ENCODE results near the gene INPP4A. TPM values are rescaled to one million over a fixed set of nuclear protein-coding genes. Genes with fewer than 3 reads are reported as not detected.

Gene INPP4A
- total and polyA plus RNA-seq, 7 experiments from 2014 or later = 51.4 to 165 (median 145) TPM

- POLR2A ChIA-PET = no interaction called here
- CTCF ChIA-PET = no interaction called here
- no peak for ATAC-seq
- Histone ChIP-seq H3K27me3 (ENCODE audit: control insufficient read depth in 2 of 2, insufficient read depth in 2 of 2, low read length in 2 of 2) (no peaks in the 10 kb centered on the region), H3K4me3 (ENCODE audit: low read length) (no peak overlapping the region), H3K9me3 (ENCODE audit: control insufficient read depth in 2 of 3, low read length in 3 of 3) (no peaks in the 10 kb centered on the region), H3K4me1 (ENCODE audit: control insufficient read depth in 2 of 2, insufficient read depth in 2 of 2, low read length in 2 of 2) (no peaks in the 10 kb centered on the region), H3K36me3 (ENCODE audit: control insufficient read depth in 2 of 3, insufficient read depth in 3 of 3, low read length in 3 of 3) (peaks cover 0 to 99% (median 16%) of the 10 kb centered on the region in 3 experiments), H3K27ac (ENCODE audit: low read depth, low read length) (no peak overlapping the region)
- intact Hi-C loops (cut with micrococcal nuclease) = no loop called here
- no peak for DNase-seq
- Mint-ChIP-seq H3K27me3 (no peaks in the 10 kb centered on the region), H3K4me3 (no peak overlapping the region), H3K27ac (peak overlapping the region in 2 of 9 donors; percentile 23 to 48), H3K9me3 (peaks cover 0 to 1% (median 0%) of the 10 kb centered on the region in 11 donors), H3K4me1 (peaks cover 0 to 2% (median 0%) of the 10 kb centered on the region in 7 donors), H3K36me3 (peaks cover 7 to 46% (median 24%) of the 10 kb centered on the region in 5 donors)
These were observed 132.1 kb downstream of the INPP4A start for GRCh38 chr2:98576666-98577312.

- peak overlapping the region in 1 of 9 donors; percentile 48 for H3K27ac Mint-ChIP-seq
- POLR2A ChIA-PET = no interaction called here
- Histone ChIP-seq H3K9me3 (ENCODE audit: control insufficient read depth in 2 of 3, low read length in 3 of 3) (no peaks in the 10 kb centered on the region), H3K27me3 (ENCODE audit: control insufficient read depth in 2 of 2, insufficient read depth in 2 of 2, low read length in 2 of 2) (no peaks in the 10 kb centered on the region), H3K27ac (ENCODE audit: low read depth, low read length) (no peak overlapping the region), H3K36me3 (ENCODE audit: control insufficient read depth in 2 of 3, insufficient read depth in 3 of 3, low read length in 3 of 3) (peaks cover 0 to 99% (median 16%) of the 10 kb centered on the region in 3 experiments), H3K4me1 (ENCODE audit: control insufficient read depth in 2 of 2, insufficient read depth in 2 of 2, low read length in 2 of 2) (no peaks in the 10 kb centered on the region), H3K4me3 (ENCODE audit: low read length) (no peak overlapping the region)
- peaks cover 0 to 2% (median 0%) of the 10 kb centered on the region in 7 donors for H3K4me1 Mint-ChIP-seq
- ATAC-seq = no peak
- H3K27me3 Mint-ChIP-seq = no peaks in the 10 kb centered on the region
- peaks cover 0 to 1% (median 0%) of the 10 kb centered on the region in 11 donors for H3K9me3 Mint-ChIP-seq
- intact Hi-C loops (cut with micrococcal nuclease) = no loop called here
- DNase-seq = no peak
- CTCF ChIA-PET = no interaction called here
- no peak overlapping the region for H3K4me3 Mint-ChIP-seq
- peaks cover 7 to 48% (median 24%) of the 10 kb centered on the region in 5 donors for H3K36me3 Mint-ChIP-seq
These were observed 132.7 kb downstream of the INPP4A start for GRCh38 chr2:98577313-98577712.

GRCh38 chr2:98578231-98578630 lies 133.6 kb downstream of the INPP4A start:
- H3K9me3 Mint-ChIP-seq = peaks cover 0 to 1% (median 0%) of the 10 kb centered on the region in 11 donors
- H3K27me3 ChIP-seq (ENCODE audit: control insufficient read depth in 2 of 2, insufficient read depth in 2 of 2, low read length in 2 of 2) = no peaks in the 10 kb centered on the region
- H3K27me3 Mint-ChIP-seq = no peaks in the 10 kb centered on the region
- H3K4me3 ChIP-seq (ENCODE audit: low read length) = no peak overlapping the region
- peak overlapping the region in 3 of 9 donors; percentile 29 to 46 (median 46) for H3K27ac Mint-ChIP-seq
- peaks cover 7 to 55% (median 25%) of the 10 kb centered on the region in 5 donors for H3K36me3 Mint-ChIP-seq
- DNase-seq = no peak
- no peak for ATAC-seq
- ChIA-PET CTCF (no interaction called here), POLR2A (no interaction called here)
- H3K4me1 ChIP-seq (ENCODE audit: control insufficient read depth in 2 of 2, insufficient read depth in 2 of 2, low read length in 2 of 2) = no peaks in the 10 kb centered on the region
- H3K9me3 ChIP-seq (ENCODE audit: control insufficient read depth in 2 of 3, low read length in 3 of 3) = no peaks in the 10 kb centered on the region
- no peak overlapping the region for H3K4me3 Mint-ChIP-seq
- H3K4me1 Mint-ChIP-seq = no peaks in the 10 kb centered on the region
- no peak overlapping the region for H3K27ac ChIP-seq (ENCODE audit: low read depth, low read length)
- H3K36me3 ChIP-seq (ENCODE audit: control insufficient read depth in 2 of 3, insufficient read depth in 3 of 3, low read length in 3 of 3) = peaks cover 0 to 98% (median 17%) of the 10 kb centered on the region in 3 experiments
- intact Hi-C loops (cut with micrococcal nuclease) = no loop called here

GRCh38 chr2:98579926-98580325 lies 135.3 kb downstream of the INPP4A start:
- intact Hi-C loops (cut with micrococcal nuclease) = no loop called here
- CTCF ChIA-PET = interaction anchor here (1.7 to 1.8 kb wide), 2 partner anchors 10 to 11 kb away, joined by 3 to 5 read pairs; no protein-coding TSS in a partner anchor
- peaks cover 7 to 59% (median 27%) of the 10 kb centered on the region in 5 donors for H3K36me3 Mint-ChIP-seq

GRCh38 chr2:98580656-98581284 lies 136.1 kb downstream of the INPP4A start:
- H3K4me3 Mint-ChIP-seq = no peak overlapping the region
- Histone ChIP-seq H3K27ac (ENCODE audit: low read depth, low read length) (no peak overlapping the region), H3K4me1 (ENCODE audit: control insufficient read depth in 2 of 2, insufficient read depth in 2 of 2, low read length in 2 of 2) (no peaks in the 10 kb centered on the region), H3K27me3 (ENCODE audit: control insufficient read depth in 2 of 2, insufficient read depth in 2 of 2, low read length in 2 of 2) (no peaks in the 10 kb centered on the region), H3K36me3 (ENCODE audit: control insufficient read depth in 2 of 3, insufficient read depth in 3 of 3, low read length in 3 of 3) (peaks cover 0 to 89% (median 25%) of the 10 kb centered on the region in 3 experiments), H3K4me3 (ENCODE audit: low read length) (no peak overlapping the region), H3K9me3 (ENCODE audit: control insufficient read depth in 2 of 3, low read length in 3 of 3) (no peaks in the 10 kb centered on the region)
- DNase-seq (no peak), ATAC-seq (no peak)
- intact Hi-C loops (cut with micrococcal nuclease) = no loop called here
- H3K27ac Mint-ChIP-seq = peak overlapping the region in 5 of 9 donors; percentile 21 to 82 (median 38)
- no peaks in the 10 kb centered on the region for H3K27me3 Mint-ChIP-seq
- POLR2A ChIA-PET = interaction anchor here (0.6 kb wide), 1 partner anchor 1658 kb away, joined by 3 read pairs; no protein-coding TSS in a partner anchor
- peaks cover 7 to 60% (median 22%) of the 10 kb centered on the region in 5 donors for H3K36me3 Mint-ChIP-seq
- CTCF ChIA-PET = no interaction called here
- H3K4me1 Mint-ChIP-seq = no peaks in the 10 kb centered on the region
- H3K9me3 Mint-ChIP-seq = peaks cover 0 to 1% (median 0%) of the 10 kb centered on the region in 11 donors

More at GRCh38 chr2:98579926-98580325, 135.3 kb downstream of the INPP4A start:
- Histone ChIP-seq H3K4me1 (ENCODE audit: control insufficient read depth in 2 of 2, insufficient read depth in 2 of 2, low read length in 2 of 2) (no peaks in the 10 kb centered on the region), H3K27ac (ENCODE audit: low read depth, low read length) (no peak overlapping the region), H3K27me3 (ENCODE audit: control insufficient read depth in 2 of 2, insufficient read depth in 2 of 2, low read length in 2 of 2) (no peaks in the 10 kb centered on the region), H3K36me3 (ENCODE audit: control insufficient read depth in 2 of 3, insufficient read depth in 3 of 3, low read length in 3 of 3) (peaks cover 0 to 98% (median 28%) of the 10 kb centered on the region in 3 experiments), H3K4me3 (ENCODE audit: low read length) (no peak overlapping the region), H3K9me3 (ENCODE audit: control insufficient read depth in 2 of 3, low read length in 3 of 3) (no peaks in the 10 kb centered on the region)
- Mint-ChIP-seq H3K27me3 (no peaks in the 10 kb centered on the region), H3K4me1 (no peaks in the 10 kb centered on the region), H3K4me3 (no peak overlapping the region), H3K27ac (peak overlapping the region in 4 of 9 donors; percentile 43 to 65 (median 55)), H3K9me3 (peaks cover 0 to 1% (median 0%) of the 10 kb centered on the region in 11 donors)
- POLR2A ChIA-PET = no interaction called here
- DNase-seq (no peak), ATAC-seq (no peak)

GRCh38 chr2:98582523-98582922 lies 137.9 kb downstream of the INPP4A start:
- H3K4me1 Mint-ChIP-seq = peaks cover 0 to 7% (median 4%) of the 10 kb centered on the region in 7 donors
- H3K27ac Mint-ChIP-seq = peak overlapping the region in 1 of 9 donors; percentile 8
- no peaks in the 10 kb centered on the region for H3K9me3 ChIP-seq (ENCODE audit: control insufficient read depth in 2 of 3, low read length in 3 of 3)
- ChIA-PET POLR2A (no interaction called here), CTCF (no interaction called here)
- H3K4me3 ChIP-seq (ENCODE audit: low read length) = no peak overlapping the region
- intact Hi-C loops (cut with micrococcal nuclease) = no loop called here
- H3K27ac ChIP-seq (ENCODE audit: low read depth, low read length) = no peak overlapping the region
- H3K36me3 Mint-ChIP-seq = peaks cover 10 to 58% (median 18%) of the 10 kb centered on the region in 5 donors
- ATAC-seq = no peak
- H3K4me1 ChIP-seq (ENCODE audit: control insufficient read depth in 2 of 2, insufficient read depth in 2 of 2, low read length in 2 of 2) = no peaks in the 10 kb centered on the region
- no peaks in the 10 kb centered on the region for H3K27me3 ChIP-seq (ENCODE audit: control insufficient read depth in 2 of 2, insufficient read depth in 2 of 2, low read length in 2 of 2)
- peaks cover 9 to 84% (median 29%) of the 10 kb centered on the region in 3 experiments for H3K36me3 ChIP-seq (ENCODE audit: control insufficient read depth in 2 of 3, insufficient read depth in 3 of 3, low read length in 3 of 3)
- no peak for DNase-seq
- H3K4me3 Mint-ChIP-seq = no peak overlapping the region
- H3K27me3 Mint-ChIP-seq = no peaks in the 10 kb centered on the region
- H3K9me3 Mint-ChIP-seq = no peaks in the 10 kb centered on the region

Measured in naive thymus-derived CD4-positive, alpha-beta T cell (primary cell).